Ishikawa (cell line): Measurements from ENCODE around the gene EPB41.

Experiments
- CEBPB ChIP-seq: IDR thresholded peaks from 2 replicates; pipeline ENCODE4 v1.6.1; 2012
- CREB1 ChIP-seq: IDR thresholded peaks from 2 replicates; pipeline ENCODE4 v1.6.1; 2012; ENCODE audit warnings: low read depth
- EGR1 ChIP-seq: IDR thresholded peaks from 2 replicates; pipeline ENCODE4 v1.6.1; 2012
- EP300 ChIP-seq: IDR thresholded peaks from 2 replicates; pipeline ENCODE4 v1.6.1; 2012; ENCODE audit warnings: borderline replicate concordance
- FOXM1 ChIP-seq: IDR thresholded peaks from 2 replicates; pipeline ENCODE4 v1.6.1; 2012; ENCODE audit warnings: low read depth, borderline replicate concordance
- MAX ChIP-seq: IDR thresholded peaks from 2 replicates; pipeline ENCODE4 v1.6.1; 2012
- NFIC ChIP-seq: IDR thresholded peaks from 2 replicates; pipeline ENCODE4 v1.6.1; 2012
- RAD21 ChIP-seq: IDR thresholded peaks from 2 replicates; pipeline ENCODE4 v1.6.1; 2012; ENCODE audit warnings: low read depth
- TAF1 ChIP-seq: IDR thresholded peaks from 2 replicates; pipeline ENCODE4 v1.6.1; 2012; ENCODE audit warnings: low read depth, mild to moderate bottlenecking
- TCF12 ChIP-seq: IDR thresholded peaks from 2 replicates; pipeline ENCODE4 v1.6.1; 2012; ENCODE audit warnings: low read depth
- TEAD4 ChIP-seq: IDR thresholded peaks from 2 replicates; pipeline ENCODE4 v1.6.1; 2012
- USF1 ChIP-seq: IDR thresholded peaks from 2 replicates; pipeline ENCODE4 v1.6.1; 2012
- YY1 ChIP-seq: IDR thresholded peaks from 2 replicates; pipeline ENCODE4 v1.6.1; 2012; ENCODE audit warnings: low read depth
- ZBTB7A ChIP-seq: IDR thresholded peaks from 2 replicates; pipeline ENCODE4 v1.6.1; 2012; ENCODE audit warnings: low read depth
- TF ChIP-seq, protein P1 (sequence below): IDR thresholded peaks from 2 replicates; pipeline ENCODE4 v1.6.1; 2012; ENCODE audit warnings: low read depth, mild to moderate bottlenecking

The EPB41 gene

GRCh38 chr1:28894785-28895184 lies 19.6 kb upstream of the EPB41 start:
- TF ChIP-seq FOXM1, result no peak

GRCh38 chr1:28895896-28896608 lies 18.3 kb upstream of the EPB41 start:
- TF ChIP-seq MAX (no peak), FOXM1 (no peak), EGR1 (no peak), TAF1 (no peak), ZBTB7A (no peak), TCF12 (no peak), EP300 (no peak), YY1 (no peak), CEBPB (no peak), TEAD4 (no peak), NFIC (no peak), RAD21 (no peak), CREB1 (no peak), USF1 (no peak)
- TF ChIP-seq, protein P1, sequence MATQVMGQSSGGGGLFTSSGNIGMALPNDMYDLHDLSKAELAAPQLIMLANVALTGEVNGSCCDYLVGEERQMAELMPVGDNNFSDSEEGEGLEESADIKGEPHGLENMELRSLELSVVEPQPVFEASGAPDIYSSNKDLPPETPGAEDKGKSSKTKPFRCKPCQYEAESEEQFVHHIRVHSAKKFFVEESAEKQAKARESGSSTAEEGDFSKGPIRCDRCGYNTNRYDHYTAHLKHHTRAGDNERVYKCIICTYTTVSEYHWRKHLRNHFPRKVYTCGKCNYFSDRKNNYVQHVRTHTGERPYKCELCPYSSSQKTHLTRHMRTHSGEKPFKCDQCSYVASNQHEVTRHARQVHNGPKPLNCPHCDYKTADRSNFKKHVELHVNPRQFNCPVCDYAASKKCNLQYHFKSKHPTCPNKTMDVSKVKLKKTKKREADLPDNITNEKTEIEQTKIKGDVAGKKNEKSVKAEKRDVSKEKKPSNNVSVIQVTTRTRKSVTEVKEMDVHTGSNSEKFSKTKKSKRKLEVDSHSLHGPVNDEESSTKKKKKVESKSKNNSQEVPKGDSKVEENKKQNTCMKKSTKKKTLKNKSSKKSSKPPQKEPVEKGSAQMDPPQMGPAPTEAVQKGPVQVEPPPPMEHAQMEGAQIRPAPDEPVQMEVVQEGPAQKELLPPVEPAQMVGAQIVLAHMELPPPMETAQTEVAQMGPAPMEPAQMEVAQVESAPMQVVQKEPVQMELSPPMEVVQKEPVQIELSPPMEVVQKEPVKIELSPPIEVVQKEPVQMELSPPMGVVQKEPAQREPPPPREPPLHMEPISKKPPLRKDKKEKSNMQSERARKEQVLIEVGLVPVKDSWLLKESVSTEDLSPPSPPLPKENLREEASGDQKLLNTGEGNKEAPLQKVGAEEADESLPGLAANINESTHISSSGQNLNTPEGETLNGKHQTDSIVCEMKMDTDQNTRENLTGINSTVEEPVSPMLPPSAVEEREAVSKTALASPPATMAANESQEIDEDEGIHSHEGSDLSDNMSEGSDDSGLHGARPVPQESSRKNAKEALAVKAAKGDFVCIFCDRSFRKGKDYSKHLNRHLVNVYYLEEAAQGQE, result no peak

DNA sequence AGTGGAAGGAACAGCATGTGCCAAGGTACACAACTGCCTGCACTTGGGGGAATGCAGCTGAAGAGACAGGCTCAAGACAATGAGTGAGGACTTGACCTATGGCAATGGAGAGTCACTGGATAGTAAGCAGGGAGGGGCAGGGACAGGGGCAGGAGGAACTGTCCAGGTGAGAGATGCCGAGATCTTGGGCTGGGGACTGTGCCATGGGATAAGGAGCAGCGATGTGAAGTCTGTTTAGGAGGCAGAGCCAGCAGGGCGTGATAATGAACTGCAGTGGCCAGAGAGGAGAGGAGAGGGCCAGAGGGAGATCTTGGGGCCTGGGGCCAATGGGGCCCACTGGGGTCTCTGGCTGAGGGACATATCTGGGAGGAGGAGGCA lies 17.8 kb upstream of the EPB41 start:
- TF ChIP-seq YY1 (no peak), EGR1 (no peak), MAX (no peak), RAD21 (no peak), TEAD4 (no peak), ZBTB7A (no peak), CEBPB (no peak), FOXM1 (no peak)

- TF ChIP-seq EGR1 (no peak), FOXM1 (no peak), YY1 (no peak), MAX (no peak), RAD21 (no peak)
These were observed 16.6 kb upstream of the EPB41 start for GRCh38 chr1:28897789-28898188.

DNA sequence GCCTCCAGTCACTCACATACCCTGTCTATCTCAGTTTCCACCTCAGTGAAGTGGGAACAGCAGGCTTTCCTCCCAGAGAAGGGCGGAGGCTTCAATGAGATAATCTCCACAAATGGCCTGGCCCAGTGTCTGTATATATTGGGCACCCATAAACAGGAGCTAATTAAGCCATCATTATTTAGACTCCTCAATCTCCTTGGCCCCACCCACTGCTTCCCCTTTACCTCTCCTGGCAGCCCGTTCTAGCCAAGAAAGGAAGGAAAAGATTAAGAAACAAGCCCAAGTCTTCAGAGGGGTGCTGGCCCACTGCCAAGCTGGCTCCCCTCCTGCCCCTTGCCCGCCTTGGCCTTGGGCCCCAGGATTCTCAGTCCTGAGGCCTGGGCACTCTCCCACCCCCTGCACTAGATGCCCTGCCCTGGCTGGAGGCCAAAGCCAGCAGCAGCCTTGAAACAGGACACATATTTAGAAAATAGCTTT lies 15.9 kb upstream of the EPB41 start:
- TF ChIP-seq TCF12, result no peak
- TF ChIP-seq, protein P1, result no peak
- no peak for TF ChIP-seq USF1
- no peak for TF ChIP-seq TEAD4
- no peak for TF ChIP-seq ZBTB7A
- no peak for TF ChIP-seq FOXM1
- TF ChIP-seq NFIC, result no peak
- no peak for TF ChIP-seq YY1
- no peak for TF ChIP-seq EP300
- TF ChIP-seq RAD21, result no peak
- TF ChIP-seq EGR1, result no peak
- TF ChIP-seq TAF1, result no peak
- TF ChIP-seq MAX, result no peak
- no peak for TF ChIP-seq CEBPB
- TF ChIP-seq CREB1, result no peak

GRCh38 chr1:28899267-28899666 lies 15.1 kb upstream of the EPB41 start:
- no peak for TF ChIP-seq NFIC

- TF ChIP-seq NFIC (no peak), YY1 (no peak), CEBPB (no peak), FOXM1 (no peak), ZBTB7A (no peak), EP300 (no peak), TCF12 (no peak), EGR1 (no peak), MAX (no peak), CREB1 (no peak), TEAD4 (no peak), RAD21 (no peak), USF1 (no peak), TAF1 (no peak)
- TF ChIP-seq, protein P1, result no peak
These were observed 13.8 kb upstream of the EPB41 start for GRCh38 chr1:28900562-28900961.
